Left lung (tissue), 10 donors: ENCODE measurements around the gene FUBP3. TPM values are rescaled to one million over a fixed set of nuclear protein-coding genes. Genes with fewer than 3 reads are reported as not detected.

Experiments
- ATAC-seq: fragments of 200-7000 bp; cut with Tn5 transposase; one replicate; pipeline ENCODE4 v1.9.1; 2020; ENCODE audit warnings: moderate library complexity
- DNase-seq, 4 donors: peaks; one replicate each; pipeline ENCODE4 v3.0.0-alpha.2; 2013 to 2020
- H3K27ac ChIP-seq, 2 donors: fragments of 200-600 bp; sonication (generic) in 1 of 2; one replicate each; pipeline versions ENCODE4 v1.5.0 to v1.8.0; 2020 to 2021
- H3K27me3 ChIP-seq, 2 donors: fragments of 200-600 bp; sonication (generic) in 1 of 2; one replicate each; pipeline versions ENCODE4 v1.5.0 to v1.8.0; 2020 to 2021
- H3K36me3 ChIP-seq, 2 donors: fragments of 200-600 bp; sonication (generic) in 1 of 2; one replicate each; pipeline versions ENCODE4 v1.5.0 to v1.8.0; 2020 to 2021
- H3K4me1 ChIP-seq, 2 donors: fragments of 200-600 bp; one replicate each; pipeline ENCODE4 v1.8.0; 2021
- H3K4me3 ChIP-seq, 2 donors: fragments of 200-600 bp; sonication (generic) in 1 of 2; one replicate each; pipeline versions ENCODE4 v1.5.0 to v1.8.0; 2020 to 2021; ENCODE audit warnings: mild to moderate bottlenecking in 1 of 2
- H3K9me3 ChIP-seq, 2 donors: fragments of 200-600 bp; sonication (generic) in 1 of 2; one replicate each; pipeline versions ENCODE4 v1.5.0 to v1.8.0; 2020 to 2021
- CTCF ChIP-seq, 2 donors: fragments of 200-600 bp; sonication (generic) in 1 of 2; IDR thresholded peaks; one replicate each; pipeline versions ENCODE4 v1.5.0 to v1.8.0; 2021; ENCODE audit warnings: antibody characterized with exemption in 2 of 2
- intact Hi-C, 2 donors: fragments of 100-400 bp; cut with DNase I; formaldehyde crosslinking; loops; one replicate each; pipeline versions ENCODE4 v1.11.2 to v1.14.2; 2022
- polyA plus RNA-seq, 6 donors: library from polyadenylated mRNA; unstranded; fragments of 120-200 nt; gene quantifications; one replicate each; pipeline ENCODE4 v1.2.1, GENCODE V29; 2013; ENCODE audit not compliant: insufficient read length in 6 of 6
- total RNA-seq, 2 donors: library from RNA; stranded (reverse); fragmentation: NEBNext Ultra II Directional; extraction: Animal tissue kit (Norgen Biotek cat#: 25700); gene quantifications; one replicate each; pipeline ENCODE4 v1.2.1, GENCODE V29; 2021
- donor health status: DM: no; HTN: yes; CAD: no.
- donor health status: DM: no; HTN: no; CAD: no.

Gene FUBP3
- total and polyA plus RNA-seq, 8 donors, result 33.1 to 70.0 (median 58.9) TPM

GRCh38 chr9:130544364-130544763 lies 35.0 kb upstream of the FUBP3 start:
- Histone ChIP-seq H3K36me3 (no peaks in the 10 kb centered on the region), H3K27ac (no peak overlapping the region), H3K4me1 (no peaks in the 10 kb centered on the region), H3K9me3 (peaks cover 0 to 5% of the 10 kb centered on the region in 2 donors), H3K4me3 (no peak overlapping the region), H3K27me3 (peaks cover 5 to 46% of the 10 kb centered on the region in 2 donors)
- DNase-seq, result no peak
- no peak for TF ChIP-seq CTCF (IDR thresholded peaks at IDR 0.05)
- intact Hi-C loops, result no loop called here
- no peak for ATAC-seq

- peaks cover 0 to 31% of the 10 kb centered on the region in 2 donors for H3K27me3 ChIP-seq
- DNase-seq (no peak), ATAC-seq (no peak)
- no peak overlapping the region for H3K4me3 ChIP-seq
- no peaks in the 10 kb centered on the region for H3K4me1 ChIP-seq
- no peak overlapping the region for H3K27ac ChIP-seq
- H3K9me3 ChIP-seq, result peaks cover 0 to 7% of the 10 kb centered on the region in 2 donors
- no peak for TF ChIP-seq CTCF (IDR thresholded peaks at IDR 0.05)
- intact Hi-C loops, result no loop called here
- H3K36me3 ChIP-seq, result no peaks in the 10 kb centered on the region
These were observed 31.3 kb upstream of the FUBP3 start for GRCh38 chr9:130548103-130548502.

GRCh38 chr9:130549093-130549735 lies 30.2 kb upstream of the FUBP3 start:
- intact Hi-C loops, result no loop called here
- no peaks in the 10 kb centered on the region for H3K4me1 ChIP-seq
- DNase-seq, result no peak
- no peak for ATAC-seq
- H3K4me3 ChIP-seq, result no peak overlapping the region
- peaks cover 0 to 7% of the 10 kb centered on the region in 2 donors for H3K9me3 ChIP-seq
- peaks cover 0 to 35% of the 10 kb centered on the region in 2 donors for H3K27me3 ChIP-seq
- TF ChIP-seq CTCF (IDR thresholded peaks at IDR 0.05), result no peak
- no peak overlapping the region for H3K27ac ChIP-seq
- H3K36me3 ChIP-seq, result no peaks in the 10 kb centered on the region

- no peaks in the 10 kb centered on the region for H3K4me1 ChIP-seq
- peaks cover 0 to 53% of the 10 kb centered on the region in 2 donors for H3K27me3 ChIP-seq
- no peak overlapping the region for H3K4me3 ChIP-seq
- DNase-seq (no peak), ATAC-seq (no peak)
- H3K36me3 ChIP-seq, result no peaks in the 10 kb centered on the region
- no peak for TF ChIP-seq CTCF (IDR thresholded peaks at IDR 0.05)
- intact Hi-C loops, result no loop called here
- H3K9me3 ChIP-seq, result peaks cover 0 to 1% of the 10 kb centered on the region in 2 donors
- no peak overlapping the region for H3K27ac ChIP-seq
These were observed 24.8 kb upstream of the FUBP3 start for GRCh38 chr9:130554606-130555005.

GRCh38 chr9:130555061-130555460 lies 24.3 kb upstream of the FUBP3 start:
- Histone ChIP-seq H3K27ac (no peak overlapping the region), H3K4me1 (no peaks in the 10 kb centered on the region), H3K27me3 (peaks cover 0 to 53% of the 10 kb centered on the region in 2 donors), H3K36me3 (no peaks in the 10 kb centered on the region), H3K9me3 (no peaks in the 10 kb centered on the region), H3K4me3 (no peak overlapping the region)
- ATAC-seq (no peak), DNase-seq (no peak)
- intact Hi-C loops, result no loop called here
- TF ChIP-seq CTCF (IDR thresholded peaks at IDR 0.05), result no peak
